Measurements from ENCODE around the gene PBX3. TPM values are rescaled to one million over a fixed set of nuclear protein-coding genes. Genes with fewer than 3 reads are reported as not detected.

Gene PBX3
- total RNA-seq, 1 donor from 2014 or later: 48.6 TPM

GRCh38 chr9:125705893-125706292 lies 41.3 kb upstream of the PBX3 start:
- no peaks in the 10 kb centered on the region for H3K27me3 ChIP-seq
- H3K27ac ChIP-seq: no peak overlapping the region
- peaks cover 15% of the 10 kb centered on the region for H3K4me1 ChIP-seq
- TF ChIP-seq, protein P1, sequence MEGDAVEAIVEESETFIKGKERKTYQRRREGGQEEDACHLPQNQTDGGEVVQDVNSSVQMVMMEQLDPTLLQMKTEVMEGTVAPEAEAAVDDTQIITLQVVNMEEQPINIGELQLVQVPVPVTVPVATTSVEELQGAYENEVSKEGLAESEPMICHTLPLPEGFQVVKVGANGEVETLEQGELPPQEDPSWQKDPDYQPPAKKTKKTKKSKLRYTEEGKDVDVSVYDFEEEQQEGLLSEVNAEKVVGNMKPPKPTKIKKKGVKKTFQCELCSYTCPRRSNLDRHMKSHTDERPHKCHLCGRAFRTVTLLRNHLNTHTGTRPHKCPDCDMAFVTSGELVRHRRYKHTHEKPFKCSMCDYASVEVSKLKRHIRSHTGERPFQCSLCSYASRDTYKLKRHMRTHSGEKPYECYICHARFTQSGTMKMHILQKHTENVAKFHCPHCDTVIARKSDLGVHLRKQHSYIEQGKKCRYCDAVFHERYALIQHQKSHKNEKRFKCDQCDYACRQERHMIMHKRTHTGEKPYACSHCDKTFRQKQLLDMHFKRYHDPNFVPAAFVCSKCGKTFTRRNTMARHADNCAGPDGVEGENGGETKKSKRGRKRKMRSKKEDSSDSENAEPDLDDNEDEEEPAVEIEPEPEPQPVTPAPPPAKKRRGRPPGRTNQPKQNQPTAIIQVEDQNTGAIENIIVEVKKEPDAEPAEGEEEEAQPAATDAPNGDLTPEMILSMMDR (IDR thresholded peaks at IDR 0.05): no peak
- intact Hi-C loops (cut with DNase I): no loop called here
- no peak for DNase-seq
- peak overlapping the region; percentile 97 for H3K4me3 ChIP-seq
- ATAC-seq: no peak
- no peaks in the 10 kb centered on the region for H3K36me3 ChIP-seq
- H3K9me3 ChIP-seq: no peaks in the 10 kb centered on the region

- TF ChIP-seq, protein P1 (IDR thresholded peaks at IDR 0.05): no peak
- ATAC-seq: peak; percentile 100
- DNase-seq: peak; percentile 99
- intact Hi-C loops (cut with DNase I): no loop called here
- H3K27ac ChIP-seq: peak within 1 kb of the TSS; percentile 94
- no peaks in the 10 kb centered on the region for H3K27me3 ChIP-seq
- peak within 1 kb of the TSS; percentile 97 for H3K4me3 ChIP-seq
- H3K9me3 ChIP-seq: no peaks in the 10 kb centered on the region
- H3K36me3 ChIP-seq: no peaks in the 10 kb centered on the region
- H3K4me1 ChIP-seq: peaks cover 15% of the 10 kb centered on the region
Measured at GRCh38 chr9:125706651-125707471, 40.3 kb upstream of the PBX3 start, which contains the start of gene MAPKAP1. MAPKAP1 (minus strand) TSS chr9:125707208; CDS start chr9:125672574, 34,634 bp downstream.

GRCh38 chr9:125707472-125707804 lies 39.7 kb upstream of the PBX3 start:
- Histone ChIP-seq H3K4me3 (peak overlapping the region; percentile 97), H3K27me3 (no peaks in the 10 kb centered on the region), H3K4me1 (peaks cover 15% of the 10 kb centered on the region), H3K9me3 (no peaks in the 10 kb centered on the region), H3K36me3 (no peaks in the 10 kb centered on the region), H3K27ac (peak overlapping the region; percentile 94)
- TF ChIP-seq, protein P1 (IDR thresholded peaks at IDR 0.05): no peak
- no peak for ATAC-seq
- DNase-seq: no peak
- intact Hi-C loops (cut with DNase I): no loop called here

GRCh38 chr9:125726456-125727132 lies 20.6 kb upstream of the PBX3 start:
- Histone ChIP-seq H3K27ac (no peak overlapping the region), H3K9me3 (no peaks in the 10 kb centered on the region), H3K4me3 (no peak overlapping the region), H3K27me3 (no peaks in the 10 kb centered on the region), H3K4me1 (no peaks in the 10 kb centered on the region), H3K36me3 (no peaks in the 10 kb centered on the region)
- TF ChIP-seq, protein P1 (IDR thresholded peaks at IDR 0.05): no peak
- intact Hi-C loops (cut with DNase I): no loop called here
- DNase-seq (no peak), ATAC-seq (no peak)

DNA sequence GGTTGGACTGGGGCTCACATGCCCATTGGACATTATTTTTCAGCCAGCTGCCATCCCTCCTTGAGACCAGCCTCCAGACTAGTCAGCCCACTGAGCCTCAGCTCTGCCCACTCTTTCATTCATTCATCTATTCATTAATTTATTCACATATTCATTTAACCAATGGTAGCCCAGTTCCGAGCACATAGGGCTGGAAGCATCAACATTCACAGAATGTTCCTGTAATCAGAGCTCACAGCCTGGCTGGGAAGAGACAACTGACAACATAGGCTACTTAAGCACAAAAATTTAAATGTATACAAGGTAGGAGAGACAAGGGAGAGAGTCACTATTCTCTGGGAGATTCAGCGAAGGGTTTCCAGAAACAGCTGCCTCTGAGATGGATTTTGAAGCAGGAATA lies 17.0 kb upstream of the PBX3 start:
- no peak for ATAC-seq
- TF ChIP-seq, protein P1 (IDR thresholded peaks at IDR 0.05): no peak

More for the DNA sequence above, 17.0 kb upstream of the PBX3 start:
- no peak for DNase-seq
- H3K4me1 ChIP-seq: no peaks in the 10 kb centered on the region
- no peaks in the 10 kb centered on the region for H3K36me3 ChIP-seq
- H3K27ac ChIP-seq: no peak overlapping the region
- no peaks in the 10 kb centered on the region for H3K27me3 ChIP-seq
- H3K9me3 ChIP-seq: no peaks in the 10 kb centered on the region
- intact Hi-C loops (cut with DNase I): no loop called here
- no peak overlapping the region for H3K4me3 ChIP-seq

All from upper lobe of right lung (tissue), 1 donor.